Measurements from ENCODE around the gene WDR31.
A peak's percentile ranks its signal among the peaks of the same experiment; 100 is the strongest.

WDR31 gene

GRCh38 chr9:113289091-113289490, 51.0 kb downstream of the WDR31 start:
- no peak overlapping the region for H3K27ac ChIP-seq (replicated peaks; ENCODE audit: low read length)
- no peak overlapping the region for H3K4me2 ChIP-seq (ENCODE audit: insufficient read depth, low read length, poor library complexity, severe bottlenecking)
- no peak overlapping the region for H3K4me3 ChIP-seq (ENCODE audit: low read length in 2 of 2)
- H3K36me3 ChIP-seq (replicated peaks in 1 of 2; ENCODE audit: control insufficient read depth in 2 of 2, insufficient read depth in 2 of 2, low read length in 2 of 2), result peaks cover 47 to 96% of the 10 kb centered on the region in 2 donors
- H3K27me3 ChIP-seq (ENCODE audit: control insufficient read depth in 3 of 3, insufficient read depth in 3 of 3, low read depth in 1 of 3, low read length in 3 of 3), result no peaks in the 10 kb centered on the region
- no peak overlapping the region for H3K18ac ChIP-seq (ENCODE audit: low read length)
- no peak overlapping the region for H2BK120ac ChIP-seq (ENCODE audit: low read depth, low read length)
- no CpG with 5 or more reads among the region's 2 CpGs for WGBS, 2 donors (ENCODE audit: extremely low coverage in 2 of 2, insufficient read length in 2 of 2, insufficient replicate concordance in 1 of 2)
- no peaks in the 10 kb centered on the region for H3K4me1 ChIP-seq (ENCODE audit: control insufficient read depth in 2 of 2, insufficient read depth in 1 of 2, low read depth in 1 of 2, low read length in 2 of 2)
- no peak overlapping the region for H2BK15ac ChIP-seq (ENCODE audit: low read length)
- H2BK12ac ChIP-seq (ENCODE audit: low read length), result no peak overlapping the region
- no peaks in the 10 kb centered on the region for H3K9me3 ChIP-seq (replicated peaks in 1 of 2; ENCODE audit: control insufficient read depth in 2 of 2, insufficient read depth in 1 of 2, low read depth in 1 of 2, low read length in 2 of 2)
- H3K23ac ChIP-seq (ENCODE audit: low read depth, low read length, poor library complexity), result no peak overlapping the region
- H3K4ac ChIP-seq (ENCODE audit: low read length), result no peak overlapping the region
- no peak overlapping the region for H4K8ac ChIP-seq (ENCODE audit: low read depth, low read length)
- H2AK5ac ChIP-seq (ENCODE audit: low read depth, low read length), result no peak overlapping the region
- no peak overlapping the region for H3K9ac ChIP-seq (ENCODE audit: low read depth, low read length, poor library complexity)
- no peak overlapping the region for H2BK5ac ChIP-seq (ENCODE audit: low read length)
- DNase-seq (ENCODE audit: low spot score), result no peak
- H3K14ac ChIP-seq (ENCODE audit: low read length), result no peak overlapping the region
- H4K91ac ChIP-seq (ENCODE audit: low read depth, low read length, poor library complexity), result no peak overlapping the region
- H3K79me1 ChIP-seq (ENCODE audit: low read depth, low read length), result no peaks in the 10 kb centered on the region
- H2AFZ ChIP-seq (ENCODE audit: low read length), result no peak overlapping the region

- no CpG with 5 or more reads among the region's 4 CpGs for WGBS, 2 donors (ENCODE audit: extremely low coverage in 2 of 2, insufficient read length in 2 of 2, insufficient replicate concordance in 1 of 2)
- Histone ChIP-seq H3K9ac (ENCODE audit: low read depth, low read length, poor library complexity) (no peak overlapping the region), H3K14ac (ENCODE audit: low read length) (no peak overlapping the region), H3K23ac (ENCODE audit: low read depth, low read length, poor library complexity) (no peak overlapping the region), H3K9me3 (replicated peaks in 1 of 2; ENCODE audit: control insufficient read depth in 2 of 2, insufficient read depth in 1 of 2, low read depth in 1 of 2, low read length in 2 of 2) (no peaks in the 10 kb centered on the region), H3K27ac (replicated peaks; ENCODE audit: low read length) (no peak overlapping the region), H2BK12ac (ENCODE audit: low read length) (no peak overlapping the region), H3K79me1 (ENCODE audit: low read depth, low read length) (no peaks in the 10 kb centered on the region), H4K8ac (ENCODE audit: low read depth, low read length) (no peak overlapping the region), H2BK15ac (ENCODE audit: low read length) (no peak overlapping the region), H3K4me1 (ENCODE audit: control insufficient read depth in 2 of 2, insufficient read depth in 1 of 2, low read depth in 1 of 2, low read length in 2 of 2) (peaks cover 1 to 2% of the 10 kb centered on the region in 2 donors), H4K91ac (ENCODE audit: low read depth, low read length, poor library complexity) (no peak overlapping the region), H2BK120ac (ENCODE audit: low read depth, low read length) (no peak overlapping the region), H3K18ac (ENCODE audit: low read length) (no peak overlapping the region), H3K4ac (ENCODE audit: low read length) (no peak overlapping the region), H3K4me2 (ENCODE audit: insufficient read depth, low read length, poor library complexity, severe bottlenecking) (no peak overlapping the region), H3K36me3 (replicated peaks in 1 of 2; ENCODE audit: control insufficient read depth in 2 of 2, insufficient read depth in 2 of 2, low read length in 2 of 2) (peaks cover 48 to 94% of the 10 kb centered on the region in 2 donors), H2AFZ (ENCODE audit: low read length) (no peak overlapping the region), H3K4me3 (ENCODE audit: low read length in 2 of 2) (no peak overlapping the region), H2AK5ac (ENCODE audit: low read depth, low read length) (no peak overlapping the region), H3K27me3 (ENCODE audit: control insufficient read depth in 3 of 3, insufficient read depth in 3 of 3, low read depth in 1 of 3, low read length in 3 of 3) (no peaks in the 10 kb centered on the region), H2BK5ac (ENCODE audit: low read length) (no peak overlapping the region)
- no peak for DNase-seq (ENCODE audit: low spot score)
Measured at GRCh38 chr9:113281356-113281755, 58.7 kb downstream of the WDR31 start.

GRCh38 chr9:113278840-113279239, 61.2 kb downstream of the WDR31 start:
- no peak overlapping the region for H2AK5ac ChIP-seq (ENCODE audit: low read depth, low read length)
- H4K8ac ChIP-seq (ENCODE audit: low read depth, low read length), result no peak overlapping the region
- no peaks in the 10 kb centered on the region for H3K27me3 ChIP-seq (ENCODE audit: control insufficient read depth in 3 of 3, insufficient read depth in 3 of 3, low read depth in 1 of 3, low read length in 3 of 3)
- H3K4me3 ChIP-seq (ENCODE audit: low read length in 2 of 2), result no peak overlapping the region
- no peak overlapping the region for H3K9ac ChIP-seq (ENCODE audit: low read depth, low read length, poor library complexity)
- WGBS, 2 donors (ENCODE audit: extremely low coverage in 2 of 2, insufficient read length in 2 of 2, insufficient replicate concordance in 1 of 2), result no CpG with 5 or more reads among the region's 4 CpGs
- peaks cover 4% of the 10 kb centered on the region in 2 donors for H3K4me1 ChIP-seq (ENCODE audit: control insufficient read depth in 2 of 2, insufficient read depth in 1 of 2, low read depth in 1 of 2, low read length in 2 of 2)
- no peak overlapping the region for H2BK12ac ChIP-seq (ENCODE audit: low read length)
- H2BK15ac ChIP-seq (ENCODE audit: low read length), result no peak overlapping the region
- no peak overlapping the region for H3K4me2 ChIP-seq (ENCODE audit: insufficient read depth, low read length, poor library complexity, severe bottlenecking)
- no peak for DNase-seq (ENCODE audit: low spot score)
- H3K4ac ChIP-seq (ENCODE audit: low read length), result no peak overlapping the region
- H3K36me3 ChIP-seq (replicated peaks in 1 of 2; ENCODE audit: control insufficient read depth in 2 of 2, insufficient read depth in 2 of 2, low read length in 2 of 2), result peaks cover 33 to 73% of the 10 kb centered on the region in 2 donors
- no peak overlapping the region for H2BK5ac ChIP-seq (ENCODE audit: low read length)
- H4K91ac ChIP-seq (ENCODE audit: low read depth, low read length, poor library complexity), result no peak overlapping the region
- H3K9me3 ChIP-seq (replicated peaks in 1 of 2; ENCODE audit: control insufficient read depth in 2 of 2, insufficient read depth in 1 of 2, low read depth in 1 of 2, low read length in 2 of 2), result no peaks in the 10 kb centered on the region
- H2AFZ ChIP-seq (ENCODE audit: low read length), result no peak overlapping the region
- H2BK120ac ChIP-seq (ENCODE audit: low read depth, low read length), result no peak overlapping the region
- H3K14ac ChIP-seq (ENCODE audit: low read length), result no peak overlapping the region
- H3K18ac ChIP-seq (ENCODE audit: low read length), result no peak overlapping the region
- H3K27ac ChIP-seq (replicated peaks; ENCODE audit: low read length), result no peak overlapping the region
- H3K79me1 ChIP-seq (ENCODE audit: low read depth, low read length), result no peaks in the 10 kb centered on the region
- no peak overlapping the region for H3K23ac ChIP-seq (ENCODE audit: low read depth, low read length, poor library complexity)

GRCh38 chr9:113275157-113276131, 64.6 kb downstream of the WDR31 start, which contains the start of the genes CDC26 and PRPF4:
CDC26 (minus strand) TSS chr9:113275572; CDS start chr9:113272507, 3,065 bp downstream.
PRPF4 (plus strand) TSS chr9:113275658; CDS start chr9:113275744, 86 bp downstream.
- Histone ChIP-seq H3K4me1 (ENCODE audit: control insufficient read depth in 2 of 2, insufficient read depth in 1 of 2, low read depth in 1 of 2, low read length in 2 of 2) (peaks cover 4% of the 10 kb centered on the region in 2 donors), H3K18ac (ENCODE audit: low read length) (peak within 1 kb of the TSS; percentile 96), H3K27ac (replicated peaks; ENCODE audit: low read length) (peak within 1 kb of the TSS; percentile 70), H3K4me2 (ENCODE audit: insufficient read depth, low read length, poor library complexity, severe bottlenecking) (peak within 1 kb of the TSS; percentile 71), H2BK12ac (ENCODE audit: low read length) (no peak within 1 kb of the TSS), H3K23ac (ENCODE audit: low read depth, low read length, poor library complexity) (peak within 1 kb of the TSS; percentile 81), H3K9ac (ENCODE audit: low read depth, low read length, poor library complexity) (peak within 1 kb of the TSS; percentile 82), H2AK5ac (ENCODE audit: low read depth, low read length) (no peak within 1 kb of the TSS), H3K9me3 (replicated peaks in 1 of 2; ENCODE audit: control insufficient read depth in 2 of 2, insufficient read depth in 1 of 2, low read depth in 1 of 2, low read length in 2 of 2) (no peaks in the 10 kb centered on the region), H2AFZ (ENCODE audit: low read length) (peak within 1 kb of the TSS; percentile 92), H2BK15ac (ENCODE audit: low read length) (no peak within 1 kb of the TSS), H2BK120ac (ENCODE audit: low read depth, low read length) (no peak within 1 kb of the TSS), H3K79me1 (ENCODE audit: low read depth, low read length) (no peaks in the 10 kb centered on the region), H3K27me3 (ENCODE audit: control insufficient read depth in 3 of 3, insufficient read depth in 3 of 3, low read depth in 1 of 3, low read length in 3 of 3) (no peaks in the 10 kb centered on the region), H3K14ac (ENCODE audit: low read length) (peak within 1 kb of the TSS; percentile 60), H4K91ac (ENCODE audit: low read depth, low read length, poor library complexity) (no peak within 1 kb of the TSS), H2BK5ac (ENCODE audit: low read length) (peak within 1 kb of the TSS; percentile 26), H3K36me3 (replicated peaks in 1 of 2; ENCODE audit: control insufficient read depth in 2 of 2, insufficient read depth in 2 of 2, low read length in 2 of 2) (peaks cover 28 to 69% of the 10 kb centered on the region in 2 donors), H3K4me3 (ENCODE audit: low read length in 2 of 2) (peak within 1 kb of the TSS; percentile 62 to 99), H3K4ac (ENCODE audit: low read length) (no peak within 1 kb of the TSS), H4K8ac (ENCODE audit: low read depth, low read length) (no peak within 1 kb of the TSS)
- DNase-seq (ENCODE audit: low spot score), result peak; percentile 97
- no CpG with 5 or more reads among the region's 63 CpGs for WGBS, 2 donors (ENCODE audit: extremely low coverage in 2 of 2, insufficient read length in 2 of 2, insufficient replicate concordance in 1 of 2)
